NCI-H1930 (cell line): ENCODE measurements around the gene LAYN.

Experiments
- DNase-seq, 2 experiments: peaks; one replicate each; lab custom pipeline; 2025; lab: John Stamatoyannopoulos, UW

LAYN gene

DNA sequence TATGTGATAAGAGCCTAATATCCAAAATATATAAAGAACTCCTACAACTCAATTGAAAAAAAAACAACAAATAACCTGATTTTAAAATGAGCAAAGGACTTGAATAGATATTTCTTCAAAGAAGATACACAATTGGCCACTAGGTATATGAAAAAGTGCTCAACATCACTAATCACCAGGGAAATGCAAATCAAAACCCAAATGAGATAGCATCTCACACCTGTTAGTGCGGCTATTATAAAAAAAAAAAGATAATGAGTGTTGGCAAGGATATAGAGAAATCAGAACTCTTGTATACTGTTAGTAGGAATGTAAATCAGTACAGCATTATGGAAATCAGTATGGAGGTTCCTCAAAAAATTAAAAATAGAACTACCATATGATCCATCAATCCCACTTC lies 55.8 kb downstream of the LAYN start:
- no peak for DNase-seq

GRCh38 chr11:111598148-111598547 lies 57.6 kb downstream of the LAYN start:
- no peak for DNase-seq

DNA sequence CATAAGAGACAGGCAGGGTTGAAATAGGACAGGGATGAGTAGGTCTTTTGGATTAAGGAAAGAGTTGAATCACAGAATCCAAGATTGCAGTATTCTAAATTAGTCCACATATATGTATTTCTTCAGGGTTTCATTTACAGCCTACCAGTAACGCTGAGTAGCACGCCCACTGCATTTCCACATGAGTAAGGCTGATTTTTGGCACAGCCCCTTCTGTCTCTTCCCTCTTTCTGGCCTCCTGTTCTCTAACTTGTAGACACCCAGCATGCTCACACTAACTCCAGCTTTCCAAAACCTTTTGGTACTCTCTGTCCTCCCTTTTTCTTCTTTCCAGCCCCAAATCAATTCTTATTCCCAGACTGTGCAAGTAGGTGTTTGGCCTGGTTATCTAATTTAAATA lies 58.0 kb downstream of the LAYN start:
- no peak for DNase-seq

DNA sequence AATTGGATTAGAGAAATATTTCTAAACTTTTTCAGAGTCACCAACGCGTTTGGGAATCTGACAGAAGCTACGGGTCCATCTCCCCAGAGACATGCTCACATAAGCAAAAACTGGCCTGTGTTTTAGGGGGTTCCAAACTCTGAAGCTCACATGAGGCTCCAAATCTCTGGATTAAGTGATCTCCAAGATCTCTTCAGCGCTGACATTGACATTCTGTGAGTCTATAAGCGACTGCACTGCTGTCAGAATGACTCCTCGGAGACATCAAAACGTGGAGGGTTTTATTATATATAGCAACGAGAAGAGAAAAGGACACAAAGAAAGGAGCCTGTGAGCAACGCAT lies 61.1 kb downstream of the LAYN start:
- DNase-seq, result no peak

DNA sequence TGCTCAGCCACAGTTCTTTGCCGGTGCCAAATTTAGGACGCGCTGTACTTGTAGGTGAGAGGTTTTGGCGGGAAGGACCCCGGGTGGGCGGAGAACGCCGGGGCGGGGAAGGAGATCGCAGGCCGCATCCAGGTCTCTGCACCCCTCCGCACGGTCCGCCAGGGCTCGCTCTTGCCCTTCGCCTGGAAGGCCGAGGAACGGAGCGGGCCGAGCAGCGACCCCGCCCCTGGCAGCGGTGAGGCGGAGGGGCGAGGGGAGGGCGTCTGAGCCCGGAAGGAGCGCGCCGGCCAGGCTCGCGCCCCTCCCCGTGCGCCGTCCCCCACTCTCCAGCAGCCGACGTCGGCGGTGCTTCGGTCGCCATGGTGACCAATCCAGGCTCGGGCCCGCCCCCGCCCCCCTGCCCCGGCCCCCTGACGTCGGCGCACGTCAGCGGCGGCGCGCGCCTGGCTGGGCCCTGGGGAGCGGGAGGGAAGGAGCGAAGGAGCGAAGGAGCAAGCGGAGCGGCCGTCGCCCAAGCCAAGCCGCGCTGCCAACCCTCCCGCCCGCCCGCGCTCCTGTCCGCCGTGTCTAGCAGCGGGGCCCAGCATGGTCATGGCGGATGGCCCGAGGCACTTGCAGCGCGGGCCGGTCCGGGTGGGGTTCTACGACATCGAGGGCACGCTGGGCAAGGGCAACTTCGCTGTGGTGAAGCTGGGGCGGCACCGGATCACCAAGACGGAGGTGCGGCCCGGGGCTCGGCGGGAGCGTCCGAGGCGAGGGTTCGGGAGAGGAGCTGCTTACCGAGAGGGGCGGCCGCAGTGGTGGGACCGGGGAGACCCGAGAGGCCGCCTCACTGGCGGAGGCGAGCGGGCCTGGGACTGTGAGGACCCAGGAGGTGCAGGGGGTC lies 61.7 kb downstream of the LAYN start, which contains the start of gene SIK2:
TSS of gene SIK2 (plus strand) at position 471 of the 886 bp plus-strand sequence. CDS start at position 586, 115 bp downstream.
- DNase-seq, result peak; percentile 91 to 95

DNA sequence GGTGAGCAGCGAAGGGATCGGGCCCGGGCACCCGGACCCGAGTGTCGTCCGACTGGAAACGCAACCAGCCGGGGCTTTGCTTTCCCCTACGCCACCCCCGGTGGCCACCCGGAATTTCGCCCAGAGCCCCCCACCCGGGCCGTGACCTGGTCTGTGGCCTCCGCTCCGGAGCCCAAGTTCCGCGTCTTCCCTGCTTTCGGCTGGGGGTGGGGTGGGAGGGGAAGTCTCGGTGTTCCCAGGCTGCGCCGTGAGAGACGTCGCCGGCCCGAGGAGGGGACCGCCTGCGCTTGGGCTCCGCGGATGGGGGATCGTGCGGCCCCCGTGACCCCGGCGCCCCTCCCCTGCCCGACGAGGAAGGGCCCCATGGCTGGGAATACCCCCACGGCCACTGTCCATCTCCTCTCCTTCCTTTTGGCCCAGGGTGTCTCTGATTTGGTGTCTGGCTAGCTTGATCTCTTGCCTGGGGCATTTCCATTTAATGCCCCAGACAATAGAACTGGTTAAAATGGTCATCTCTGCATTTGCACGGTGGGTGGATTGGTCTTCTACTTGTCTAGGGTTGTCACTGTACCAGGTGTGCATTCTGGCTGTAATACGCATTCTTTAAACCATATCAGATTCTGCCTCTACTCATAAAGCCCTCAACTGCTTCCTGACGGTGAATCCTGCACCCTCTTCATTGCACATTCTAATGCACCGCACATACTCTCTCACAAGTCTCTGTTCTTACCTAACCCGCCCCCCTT lies 62.5 kb downstream of the LAYN start:
- no peak for DNase-seq

DNA sequence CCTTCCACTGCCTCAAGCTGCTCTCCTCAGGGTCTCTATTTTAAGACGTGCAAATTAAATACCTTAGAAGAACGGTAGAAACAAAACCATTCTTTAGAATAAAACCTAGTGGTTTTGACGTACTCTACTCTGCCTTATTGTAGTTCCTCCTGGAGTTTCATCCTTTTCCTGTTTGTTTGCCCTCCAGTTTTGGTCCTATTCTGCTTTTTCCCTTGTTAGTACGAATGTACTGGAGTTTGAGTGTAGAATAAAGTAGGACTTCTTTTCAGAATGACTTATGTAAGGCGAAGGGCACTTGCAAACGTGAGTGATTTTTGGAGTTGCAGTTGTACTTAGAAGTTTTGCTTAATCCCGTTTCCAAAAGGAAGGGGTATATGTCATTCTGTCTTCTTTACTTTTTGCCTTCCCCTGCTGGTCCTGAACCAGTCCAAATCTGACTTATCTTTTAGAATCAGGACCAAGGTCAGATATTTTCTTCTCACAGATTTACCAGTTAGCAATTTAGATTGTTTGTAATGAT lies 63.2 kb downstream of the LAYN start:
- DNase-seq, result no peak

GRCh38 chr11:111604392-111605009 lies 64.0 kb downstream of the LAYN start:
- peak; percentile 19 to 27 for DNase-seq

- DNase-seq, result peak in 1 of 2 experiments; percentile 28
Observed at GRCh38 chr11:111605681-111606080, 65.2 kb downstream of the LAYN start.

GRCh38 chr11:111606986-111607385 lies 66.5 kb downstream of the LAYN start:
- no peak for DNase-seq

- no peak for DNase-seq
Observed at GRCh38 chr11:111607751-111608150, 67.2 kb downstream of the LAYN start.
